K562 treated with DMSO at 1 percent for 4 hours (cell line): ENCODE results near the gene C9orf85. TPM values are rescaled to one million over a fixed set of nuclear protein-coding genes. Genes with fewer than 3 reads are reported as not detected.

Experiments used
- total RNA-seq: library from RNA; unstranded; fragments of 300-600 nt; gene quantifications from 2 replicates; pipeline ENCODE4 v1.2.3, GENCODE V29; 2022; ENCODE audit not compliant: insufficient read depth

C9orf85 gene
- 5.2 and 9.3 TPM in 2 replicates for total RNA-seq

GRCh38 chr9:71911061-71911907 is at the start of gene C9orf85, which contains the start of gene ABHD17B:
Gene C9orf85, plus strand, starts transcription at chr9:71911639. Its CDS starts 96 bp downstream, at chr9:71911735.
Gene ABHD17B, minus strand, starts transcription at chr9:71911193. Its CDS starts 36,113 bp downstream, at chr9:71875080.

Other genes with a start within 250 kb of the C9orf85 start
- 24.3 and 36.5 TPM in 2 replicates for gene CEMIP2, start 143.1 kb upstream of the C9orf85 start, total RNA-seq
- 9.4 and 10.1 TPM in 2 replicates for gene ABHD17B, start 446 bp upstream of the C9orf85 start, total RNA-seq
- gene C9orf57, start 149.0 kb downstream of the C9orf85 start, total RNA-seq: not detected in 2 replicates
- 6.3 and 11.4 TPM in 2 replicates for gene GDA, start 237.8 kb downstream of the C9orf85 start, total RNA-seq